ENCODE measurements around the gene TRIM37.

Gene TRIM37

GRCh38 chr17:59049798-59050197 lies 56.9 kb downstream of the TRIM37 start:
- H3K4me3 ChIP-seq (ENCODE audit: low read depth, low read length): no peak overlapping the region
- no peak for DNase-seq (ENCODE audit: low read depth, low spot score)
- in situ Hi-C loops (cut with HindIII; ENCODE audit: low sequenced_read_pairs): no loop called here
- no peak for TF ChIP-seq CTCF (IDR thresholded peaks at IDR 0.05; ENCODE audit: low read depth, low read length)

- no peak for DNase-seq (ENCODE audit: low read depth, low spot score)
- in situ Hi-C loops (cut with HindIII; ENCODE audit: low sequenced_read_pairs): no loop called here
- H3K4me3 ChIP-seq (ENCODE audit: low read depth, low read length): no peak overlapping the region
- TF ChIP-seq CTCF (IDR thresholded peaks at IDR 0.05; ENCODE audit: low read depth, low read length): no peak
Measured at GRCh38 chr17:59047616-59048015, 59.1 kb downstream of the TRIM37 start.

- TF ChIP-seq CTCF (IDR thresholded peaks at IDR 0.05; ENCODE audit: low read depth, low read length): no peak
- in situ Hi-C loops (cut with HindIII; ENCODE audit: low sequenced_read_pairs): no loop called here
- no peak overlapping the region for H3K4me3 ChIP-seq (ENCODE audit: low read depth, low read length)
- DNase-seq (ENCODE audit: low read depth, low spot score): no peak
Measured at GRCh38 chr17:59046192-59046591, 60.5 kb downstream of the TRIM37 start.

GRCh38 chr17:59038734-59039133 lies 67.9 kb downstream of the TRIM37 start:
- in situ Hi-C loops (cut with HindIII; ENCODE audit: low sequenced_read_pairs): no loop called here
- DNase-seq (ENCODE audit: low read depth, low spot score): peak; percentile 8
- TF ChIP-seq CTCF (IDR thresholded peaks at IDR 0.05; ENCODE audit: low read depth, low read length): no peak
- no peak overlapping the region for H3K4me3 ChIP-seq (ENCODE audit: low read depth, low read length)

GRCh38 chr17:59037960-59038359 lies 68.7 kb downstream of the TRIM37 start:
- in situ Hi-C loops (cut with HindIII; ENCODE audit: low sequenced_read_pairs): no loop called here
- no peak overlapping the region for H3K4me3 ChIP-seq (ENCODE audit: low read depth, low read length)
- TF ChIP-seq CTCF (IDR thresholded peaks at IDR 0.05; ENCODE audit: low read depth, low read length): no peak
- no peak for DNase-seq (ENCODE audit: low read depth, low spot score)

- TF ChIP-seq CTCF (IDR thresholded peaks at IDR 0.05; ENCODE audit: low read depth, low read length): no peak
- no peak overlapping the region for H3K4me3 ChIP-seq (ENCODE audit: low read depth, low read length)
- DNase-seq (ENCODE audit: low read depth, low spot score): no peak
- in situ Hi-C loops (cut with HindIII; ENCODE audit: low sequenced_read_pairs): no loop called here
Measured at GRCh38 chr17:59030811-59031210, 75.9 kb downstream of the TRIM37 start.

GRCh38 chr17:59028328-59028727 lies 78.4 kb downstream of the TRIM37 start:
- in situ Hi-C loops (cut with HindIII; ENCODE audit: low sequenced_read_pairs): no loop called here
- H3K4me3 ChIP-seq (ENCODE audit: low read depth, low read length): no peak overlapping the region
- DNase-seq (ENCODE audit: low read depth, low spot score): no peak
- no peak for TF ChIP-seq CTCF (IDR thresholded peaks at IDR 0.05; ENCODE audit: low read depth, low read length)
